Stimulated activated CD8-positive, alpha-beta memory T cell treated with anti-CD3 and anti-CD28 coated beads, Interleukin-7, amount 100 ng/mL, for 4 hours (primary cell): ENCODE data around the gene ADAMTSL4.
"Not testable (repeated sequence)": the region's sequence is repeated elsewhere in the genome, so short reads cannot be mapped to it uniquely, and the experiment has no call there.

Experiments
- DNase-seq, 2 donors: peaks; one replicate each; pipeline ENCODE4 v3.0.0-alpha.2; 2020; ENCODE audit warnings: low read depth in 2 of 2

ADAMTSL4 gene

DNA sequence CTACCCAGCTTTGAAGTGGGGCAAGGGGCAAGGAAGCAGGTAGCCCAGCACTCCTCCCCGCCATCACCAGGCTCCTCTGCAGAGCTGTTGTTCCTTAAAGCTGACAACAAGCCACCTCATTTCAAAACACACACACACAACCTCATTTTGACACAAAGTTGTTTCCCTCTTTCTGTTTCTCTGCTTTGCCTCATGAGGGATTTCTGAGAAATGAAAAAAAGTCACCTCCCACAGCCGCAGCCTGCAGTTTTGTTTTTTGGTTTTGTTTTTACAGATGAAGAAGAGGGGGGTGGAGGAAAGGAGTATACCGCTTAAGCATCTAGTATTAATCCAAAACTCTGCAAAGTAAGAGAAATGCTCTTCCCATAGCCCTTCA, 18.1 kb downstream of the ADAMTSL4 start:
- peak in 1 of 2 donors; percentile 55 for DNase-seq

DNA sequence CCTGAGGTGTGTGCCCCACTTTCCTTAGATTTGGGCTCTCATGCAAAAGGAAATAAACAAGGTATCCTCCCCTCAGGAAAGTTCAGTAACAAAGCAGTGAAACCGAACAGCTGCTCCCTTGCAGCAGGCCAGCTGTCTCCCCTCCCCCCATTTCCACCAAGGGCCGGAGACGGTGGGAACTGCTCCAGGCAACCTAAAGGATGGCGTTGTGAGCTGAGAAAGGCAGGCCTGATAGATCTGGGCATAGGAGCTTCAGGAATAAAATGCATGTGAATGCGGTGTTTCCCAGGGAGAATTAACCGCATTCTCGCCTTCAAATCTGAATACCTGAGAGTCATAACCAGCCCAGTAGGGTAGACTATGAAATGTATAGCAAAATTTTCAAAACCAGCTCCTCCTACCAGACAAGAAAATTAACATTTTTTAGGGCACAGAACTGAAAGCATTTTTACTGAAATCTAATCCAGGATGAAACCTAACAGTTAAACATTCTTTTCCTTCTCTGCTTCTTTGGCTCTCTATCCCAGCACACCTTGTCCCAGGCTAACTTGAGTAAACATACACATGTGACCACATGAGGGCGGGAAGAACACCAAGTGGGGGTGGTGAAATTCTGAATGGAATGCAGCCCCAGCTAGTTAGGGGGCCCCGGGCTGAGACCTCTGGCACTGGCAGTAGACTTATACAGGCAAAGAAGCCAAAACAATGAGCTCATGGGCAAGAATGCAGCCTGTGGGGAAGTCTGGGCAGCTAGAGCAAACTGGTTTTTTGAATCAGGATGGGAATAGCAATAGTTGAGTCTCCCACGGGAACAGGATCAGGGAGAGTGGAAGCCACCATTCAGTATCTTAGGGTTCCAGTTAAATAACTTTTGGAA, 18.7 kb downstream of the ADAMTSL4 start:
- DNase-seq = no peak

DNA sequence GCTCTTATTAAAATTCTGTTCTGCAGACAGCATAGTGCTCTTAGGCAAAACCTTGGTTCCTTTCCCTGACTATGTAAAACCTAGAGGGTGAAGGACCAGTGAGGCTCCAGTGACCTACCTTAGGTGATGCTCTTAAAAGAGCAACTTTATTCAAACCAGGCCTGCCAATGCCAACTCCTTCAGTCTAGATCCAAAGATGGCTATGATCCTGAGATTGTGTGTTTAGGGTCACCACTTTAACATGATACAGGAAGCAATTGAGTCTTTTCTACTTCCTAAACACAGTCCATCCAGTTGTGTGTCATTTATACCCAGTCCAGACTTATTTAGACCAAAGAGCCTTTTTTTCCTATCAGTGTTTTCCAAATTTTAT, 19.4 kb downstream of the ADAMTSL4 start:
- no peak for DNase-seq

DNA sequence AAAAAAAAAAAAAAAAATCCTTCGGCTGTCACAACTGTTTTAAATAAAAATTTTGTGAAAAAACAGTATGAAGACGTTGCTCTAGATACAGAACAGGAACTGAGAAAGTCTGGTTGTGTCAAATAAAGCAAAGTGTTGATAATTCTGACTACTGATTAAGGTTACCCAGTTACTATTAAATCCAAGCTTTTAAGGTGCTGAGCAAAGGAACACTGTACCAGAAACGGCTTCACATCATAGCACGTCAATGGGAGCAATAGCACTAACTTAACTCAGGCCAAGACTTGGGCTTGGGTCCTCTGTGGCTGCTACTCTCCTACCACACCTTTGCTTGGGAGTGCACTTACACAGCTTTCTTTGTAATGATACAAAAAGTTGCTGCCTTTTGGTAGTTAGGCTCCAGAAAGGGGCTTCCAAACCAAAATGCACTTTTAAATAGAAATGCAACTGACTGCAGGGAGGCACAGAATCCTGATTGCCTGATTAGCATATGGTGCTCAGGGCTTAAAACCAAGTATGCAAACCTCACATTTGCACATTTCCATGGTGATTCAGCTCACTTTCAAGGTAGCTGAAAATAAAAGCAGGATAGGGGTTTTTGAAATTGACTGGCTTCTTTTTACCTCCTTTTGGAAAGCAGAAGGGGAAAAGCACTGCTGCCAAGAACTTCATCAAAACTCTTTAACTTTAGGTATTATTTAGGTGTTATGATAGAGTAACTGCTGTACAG, 23.9 kb downstream of the ADAMTSL4 start:
- DNase-seq = no peak

DNA sequence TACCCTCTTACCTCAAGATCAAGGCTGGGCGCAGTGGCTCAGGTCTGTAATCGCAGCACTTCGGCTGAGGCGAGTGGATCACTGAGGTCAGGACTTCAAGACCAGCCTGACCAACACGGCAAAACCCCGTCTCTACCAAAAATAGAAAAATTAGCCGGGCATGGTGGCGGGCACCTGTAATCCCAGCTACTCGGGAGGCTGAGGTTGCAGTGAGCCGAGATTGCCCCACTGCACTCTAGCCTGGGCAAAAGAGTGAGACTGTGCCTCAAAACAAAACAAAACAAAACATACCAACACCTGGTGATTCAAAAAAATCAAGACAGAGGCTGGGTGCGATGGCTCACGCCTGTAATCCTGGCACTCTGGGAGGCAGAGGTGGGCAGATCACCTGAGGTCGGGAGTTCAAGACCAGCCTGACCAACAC, 24.5 kb downstream of the ADAMTSL4 start:
- not testable (repeated sequence) for DNase-seq

DNA sequence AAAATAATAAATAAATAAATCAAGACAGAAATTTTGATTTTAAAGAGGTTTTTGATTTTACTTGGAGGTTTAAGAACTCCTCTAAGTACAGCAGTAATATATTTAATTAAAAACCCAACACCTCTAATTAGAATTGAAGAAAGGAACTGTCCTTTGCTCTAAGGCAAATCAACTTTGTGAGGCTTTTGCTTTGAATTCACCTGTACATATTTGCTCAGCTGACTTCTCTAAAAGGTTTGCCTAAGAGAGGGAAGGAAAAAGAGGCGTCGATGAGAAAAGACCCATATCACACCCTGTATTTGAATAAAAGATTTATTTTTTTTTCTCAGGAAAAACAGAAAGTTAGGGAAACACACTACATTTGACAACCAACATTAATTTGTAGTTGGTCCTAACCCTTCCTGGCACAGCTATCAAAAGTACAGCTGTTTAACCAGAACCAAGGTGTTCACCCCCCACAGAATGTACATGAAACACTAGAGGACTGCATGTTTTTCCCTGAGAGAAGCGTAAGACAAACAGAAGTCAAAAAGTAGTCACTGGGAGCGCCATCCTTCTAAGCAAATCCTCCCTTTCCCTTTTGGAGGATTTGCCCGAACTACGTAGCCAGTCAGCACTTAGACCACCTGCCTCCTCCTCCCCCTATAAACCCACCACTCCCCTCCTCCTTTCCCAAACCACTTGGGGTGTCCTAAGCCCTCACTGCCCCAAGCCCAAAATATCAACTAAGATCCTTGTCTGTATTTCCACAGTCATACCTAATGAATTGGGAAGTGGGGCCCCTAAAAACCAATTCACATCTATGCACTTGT, 25.3 kb downstream of the ADAMTSL4 start:
- no peak for DNase-seq

DNA sequence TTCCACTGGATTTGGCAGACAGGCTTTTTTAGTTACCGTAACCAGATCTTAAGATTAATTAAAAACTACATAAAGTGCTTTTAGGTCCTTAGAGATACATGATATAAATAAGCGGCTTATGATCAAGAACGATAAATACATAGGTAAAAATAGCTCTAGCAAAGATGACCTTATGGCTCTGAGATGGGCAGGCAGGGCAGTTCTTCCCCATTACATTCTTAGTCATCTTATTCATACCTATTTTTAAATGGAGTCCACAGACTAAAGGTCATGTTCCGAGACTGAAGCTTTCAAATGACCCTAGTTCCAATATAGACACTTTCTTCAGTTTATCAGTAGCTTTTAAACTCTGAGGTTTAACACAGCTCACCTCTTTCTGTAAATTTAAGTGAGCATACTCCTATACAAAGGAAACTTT, 25.9 kb downstream of the ADAMTSL4 start:
- no peak for DNase-seq

DNA sequence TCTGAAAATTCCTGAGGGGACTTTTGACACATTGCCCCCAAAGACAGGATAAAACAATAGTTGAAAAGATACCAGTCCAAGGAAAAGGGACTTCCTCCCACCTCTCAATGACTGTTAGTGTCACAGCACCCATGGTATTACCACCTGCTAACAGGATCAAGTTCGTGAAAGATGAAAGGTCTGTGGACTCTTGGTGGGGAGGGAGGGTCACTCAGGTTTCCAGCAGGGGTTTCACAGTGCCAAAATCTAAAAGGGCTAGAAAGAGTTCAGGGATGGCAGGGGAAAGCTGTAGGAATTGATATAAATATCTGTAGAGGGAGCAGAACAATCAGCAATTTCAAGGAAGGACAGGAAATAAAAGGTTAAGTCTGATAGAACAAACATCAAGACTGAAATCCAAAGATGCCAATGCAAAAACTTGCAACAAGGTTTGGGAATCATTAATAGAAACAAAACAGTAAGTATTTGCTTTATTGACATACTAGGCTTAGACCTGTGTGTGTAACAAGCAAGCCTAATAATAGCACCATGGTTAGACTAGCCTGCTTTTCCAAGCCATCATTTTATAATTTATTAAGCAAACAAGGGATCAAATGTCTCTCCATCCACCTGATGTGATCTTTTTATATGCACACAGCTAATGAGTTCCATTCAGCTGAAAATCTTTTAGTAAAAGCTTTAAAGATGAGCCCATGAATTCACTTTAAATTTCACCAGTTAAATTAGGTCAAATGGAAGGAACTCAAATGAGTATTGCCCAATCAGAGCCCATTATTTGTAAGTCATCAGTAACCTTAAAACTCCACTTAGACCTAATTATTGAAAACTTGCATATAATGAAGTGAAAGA, 26.5 kb downstream of the ADAMTSL4 start:
- no peak for DNase-seq

DNA sequence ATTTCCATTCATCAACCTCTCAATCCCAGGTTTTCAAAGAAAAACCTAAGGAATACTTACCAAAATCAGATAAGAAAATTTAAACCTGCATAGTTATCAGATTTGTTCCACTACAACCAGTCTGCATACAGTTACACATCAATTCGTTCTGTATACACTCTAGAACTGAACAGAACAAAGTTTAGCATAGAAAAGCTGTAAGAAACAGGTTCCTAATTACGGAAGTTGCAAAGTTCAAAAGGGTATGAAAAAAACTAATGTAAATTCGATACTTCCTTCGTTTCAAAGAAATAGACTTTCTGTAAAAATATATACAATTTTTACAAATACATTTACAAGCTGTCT, 27.1 kb downstream of the ADAMTSL4 start:
- DNase-seq = no peak

DNA sequence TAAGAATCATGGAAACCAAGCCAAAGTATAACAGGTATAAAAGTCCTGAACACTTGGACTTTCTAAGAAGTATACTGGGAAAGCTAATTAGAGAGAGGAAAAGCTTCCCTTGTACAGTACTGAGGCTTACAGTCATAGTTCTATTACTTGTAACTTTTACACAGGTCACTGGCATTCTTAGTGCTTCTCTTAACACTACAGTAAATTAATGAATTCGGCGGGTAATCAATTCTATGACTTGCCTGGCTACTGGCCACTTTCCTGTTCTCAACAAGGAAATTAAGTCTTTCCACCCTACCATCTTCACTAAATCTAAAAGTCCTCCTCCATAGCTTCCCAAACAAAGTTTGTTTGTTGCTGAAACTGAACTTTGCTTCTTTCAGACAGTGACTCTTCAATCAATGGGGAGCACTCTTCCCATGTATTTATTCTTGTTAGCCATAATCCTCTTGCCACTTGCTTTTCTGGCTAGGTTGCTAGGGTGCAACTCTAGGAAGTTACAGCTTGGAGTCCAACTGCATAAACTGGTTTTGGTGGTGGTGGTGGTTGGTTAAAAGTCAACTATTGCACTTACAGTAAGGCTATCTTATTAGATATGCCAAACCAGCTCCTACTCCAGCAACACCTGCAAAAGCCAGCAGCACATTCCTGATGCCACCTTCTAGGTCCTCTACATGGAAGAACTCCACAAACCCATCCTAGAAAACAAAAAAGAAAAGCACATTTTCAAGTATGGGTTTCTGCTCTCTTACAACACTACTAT, 27.8 kb downstream of the ADAMTSL4 start:
- DNase-seq = no peak

DNA sequence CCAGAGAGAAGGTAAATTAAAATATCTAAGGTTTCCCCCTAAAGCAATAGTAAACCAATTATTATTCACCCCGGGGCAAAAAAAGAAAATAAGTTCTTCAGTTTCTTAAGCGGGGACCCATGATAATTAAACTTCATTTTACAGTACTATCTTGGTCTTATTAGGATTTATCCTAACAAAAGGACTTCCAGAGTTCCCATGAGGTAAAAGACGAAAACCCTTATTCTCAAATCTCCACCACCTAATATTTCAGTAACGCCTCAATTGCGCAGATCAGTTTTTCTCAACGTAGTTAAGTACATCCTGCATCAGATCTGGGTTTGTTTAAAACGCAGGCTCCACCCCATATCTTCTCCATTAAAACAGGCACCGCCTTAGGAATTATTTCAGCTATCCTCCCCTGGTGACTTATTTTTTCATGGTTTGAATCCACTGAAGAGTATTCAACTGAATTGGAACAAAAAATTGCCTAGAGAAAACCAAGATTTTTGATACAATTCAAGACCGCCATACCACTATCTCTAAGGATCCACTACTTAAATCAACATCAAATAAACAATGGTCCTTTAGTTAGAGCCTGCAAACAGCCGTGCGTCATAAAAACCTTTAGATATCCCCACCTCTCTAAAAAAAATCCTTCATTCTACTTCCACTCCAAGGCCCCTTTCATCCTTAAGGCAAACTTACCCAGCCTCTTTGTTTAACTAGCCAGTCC, 28.5 kb downstream of the ADAMTSL4 start:
- DNase-seq = no peak

DNA sequence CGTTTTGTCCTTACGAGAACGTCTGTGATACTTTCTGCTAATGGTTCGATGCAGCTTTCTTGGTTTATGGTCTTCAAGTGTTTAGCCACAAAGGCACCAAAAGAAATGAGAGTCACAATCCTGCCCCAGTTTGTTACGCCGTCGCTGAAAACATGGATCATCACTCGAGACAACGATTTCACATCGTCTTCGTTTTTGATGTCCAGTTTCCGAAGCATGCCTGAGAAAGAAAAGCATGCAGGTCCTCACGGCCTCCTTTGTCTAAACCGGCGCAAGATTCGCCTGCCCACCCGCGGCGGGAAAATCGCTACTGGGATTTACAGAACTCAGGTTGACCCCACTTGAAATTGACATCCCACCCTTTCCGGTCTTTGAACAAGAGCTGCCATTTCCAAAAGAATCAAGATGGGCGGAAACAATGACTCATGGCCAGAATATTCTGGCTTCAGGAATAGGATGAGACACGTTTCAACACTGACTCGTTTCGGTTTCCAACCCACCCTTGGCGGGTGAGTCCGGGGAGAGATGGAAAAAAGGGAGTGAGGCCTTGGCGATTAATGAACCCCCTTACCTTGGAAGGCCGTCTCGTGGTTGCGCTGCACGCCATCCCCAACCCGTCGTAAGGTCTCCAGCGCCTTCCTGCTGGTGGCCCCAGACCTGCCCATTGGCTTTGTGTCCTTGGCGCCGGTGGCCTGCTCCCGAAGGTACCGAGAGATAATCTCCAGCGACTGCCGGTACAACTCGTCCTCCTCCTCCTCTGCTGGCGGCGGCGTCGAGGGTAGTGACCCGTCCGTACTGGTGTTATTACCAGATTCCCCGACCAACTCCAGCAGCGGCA, 29.3 kb downstream of the ADAMTSL4 start:
- DNase-seq = peak in 1 of 2 donors; percentile 40

DNA sequence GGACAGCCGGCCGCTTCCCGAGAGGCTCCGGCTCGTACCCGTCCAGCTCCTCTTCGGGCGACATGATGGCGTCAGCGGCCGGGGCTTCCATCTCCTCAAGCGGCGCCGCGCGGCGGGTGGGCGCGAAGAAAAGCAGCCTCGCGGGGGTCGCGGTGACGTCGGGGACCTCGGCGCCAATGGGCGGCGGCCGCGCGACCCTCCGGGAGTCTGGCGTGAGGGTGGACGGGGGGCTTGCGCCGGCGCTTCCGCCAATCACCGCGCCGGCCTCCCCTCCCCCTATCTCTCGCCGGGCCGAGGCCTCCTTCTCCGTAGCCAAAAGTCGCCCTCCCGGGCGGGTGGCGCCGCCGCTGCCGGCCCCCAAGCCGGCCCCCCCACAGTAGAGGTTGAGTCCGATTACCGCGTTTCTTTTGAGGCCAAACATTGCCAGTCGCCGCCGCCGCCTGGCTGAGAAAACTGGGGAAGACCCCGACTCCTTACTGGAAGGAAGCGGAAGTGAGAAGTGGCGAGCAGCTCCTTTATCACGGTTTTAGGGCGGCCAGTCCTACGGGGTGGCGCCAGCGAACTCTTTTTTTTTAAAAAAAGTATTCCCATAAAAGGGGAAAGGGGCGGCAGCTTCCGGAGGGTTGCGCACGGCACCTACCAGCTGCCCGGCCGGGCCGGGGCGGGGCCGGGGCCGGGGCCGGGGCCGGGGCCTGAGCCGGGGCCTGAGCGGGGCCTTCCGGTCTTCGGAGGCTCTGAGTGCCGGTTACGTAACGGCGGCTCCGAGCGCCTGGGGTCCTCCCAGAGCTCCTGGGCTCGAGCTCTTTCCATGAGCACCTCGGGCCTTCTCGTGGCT, 30.1 kb downstream of the ADAMTSL4 start, which contains the start of gene MCL1:
TSS of gene MCL1 (minus strand) at position 501 of the 835 bp plus-strand sequence. CDS start at position 421, 80 bp downstream.
- DNase-seq = peak; percentile 81 to 82

DNA sequence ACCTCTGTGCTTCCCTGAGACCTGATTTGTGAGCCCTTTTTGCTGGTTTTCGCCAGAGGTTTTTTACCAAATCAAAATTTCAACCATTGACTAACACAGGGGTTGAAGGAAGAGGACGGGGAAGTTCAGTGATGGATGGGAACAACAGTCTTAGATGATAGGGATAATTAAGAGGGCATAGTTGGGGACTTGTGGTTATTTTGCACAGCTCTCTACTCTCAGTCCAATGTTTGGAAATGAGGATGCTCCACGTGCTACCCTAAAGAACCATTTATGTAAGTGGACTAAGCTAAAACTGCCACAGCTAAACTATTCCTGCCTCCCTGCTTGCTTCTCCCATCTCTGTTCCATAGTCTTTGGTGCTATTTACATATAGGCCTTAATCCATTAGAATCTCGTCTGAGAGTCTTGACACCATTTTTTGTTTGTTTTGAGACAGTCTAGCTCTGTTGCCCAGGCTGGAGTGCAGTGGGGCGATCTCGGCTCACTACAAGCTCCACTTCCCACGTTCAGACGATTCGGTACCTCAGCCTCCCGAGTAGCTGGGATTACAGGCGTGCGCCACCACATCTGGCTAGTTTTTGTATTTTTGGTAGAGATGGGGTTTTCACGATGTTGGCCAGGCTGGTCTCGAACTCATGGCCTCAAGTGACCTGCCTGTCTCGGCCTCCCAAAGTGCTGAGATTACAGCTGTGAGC, 30.9 kb downstream of the ADAMTSL4 start:
- DNase-seq = no peak

DNA sequence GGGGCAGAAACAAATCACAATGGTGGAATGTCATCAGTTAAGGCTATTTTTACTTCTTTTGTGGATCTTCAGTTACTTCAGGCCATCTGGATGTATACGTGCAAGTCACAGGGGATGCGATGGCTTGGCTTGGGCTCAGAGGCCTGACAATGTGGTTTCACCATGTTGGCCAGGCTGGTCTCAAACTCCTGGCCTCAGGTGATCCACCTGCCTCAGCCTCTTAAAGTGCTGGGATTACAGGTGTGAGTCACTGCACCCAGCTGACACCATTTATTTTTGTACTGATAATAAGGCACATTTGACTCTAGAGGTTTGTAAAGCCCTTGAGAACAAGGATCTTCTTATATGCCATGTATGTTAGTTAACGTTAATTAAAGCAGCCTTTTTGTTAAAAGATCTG, 31.8 kb downstream of the ADAMTSL4 start:
- DNase-seq = not testable (repeated sequence)

DNA sequence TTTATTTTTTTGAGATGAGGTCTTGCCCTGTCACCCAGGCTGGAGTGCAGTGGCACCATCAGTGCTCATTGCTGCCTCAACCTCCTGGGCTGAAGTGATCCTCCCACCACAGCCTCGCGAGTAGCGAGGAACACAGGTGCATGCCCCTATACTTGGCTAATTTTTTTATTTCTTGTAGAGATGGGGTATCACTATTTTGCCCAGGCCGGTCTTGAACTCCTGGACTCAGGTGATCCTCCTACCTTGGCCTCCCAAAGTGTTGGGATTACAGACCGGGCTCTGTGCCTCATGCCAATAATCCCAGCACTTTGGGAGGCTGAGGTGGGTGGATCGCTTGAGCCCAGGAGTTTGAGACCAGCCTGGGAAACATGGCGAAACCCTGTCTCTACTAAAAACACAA, 32.2 kb downstream of the ADAMTSL4 start:
- DNase-seq = not testable (repeated sequence)

DNA sequence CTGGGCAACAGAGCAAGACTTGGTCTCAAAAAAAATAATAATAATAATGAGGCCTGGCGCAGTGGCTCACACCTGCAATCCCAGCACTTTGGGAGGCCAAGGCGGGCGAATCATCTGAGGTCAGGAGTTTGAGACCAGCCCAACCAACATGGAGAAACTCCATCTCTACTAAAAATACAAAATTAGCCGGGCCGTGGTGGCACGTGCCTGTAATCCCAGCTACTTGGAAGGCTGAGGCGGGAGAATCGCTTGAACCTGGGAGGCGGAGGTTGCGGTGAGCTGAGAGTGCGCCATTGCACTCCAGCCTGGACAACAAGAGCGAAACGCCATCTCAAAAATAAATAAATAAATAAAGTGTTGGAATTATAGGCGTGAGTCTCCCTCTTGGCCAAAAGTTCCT, 32.8 kb downstream of the ADAMTSL4 start:
- not testable (repeated sequence) for DNase-seq
